HCT116 (cell line): Measurements from ENCODE around the gene SRF. TPM values are rescaled to one million over a fixed set of nuclear protein-coding genes. Genes with fewer than 3 reads are reported as not detected.

Source experiments
- ATAC-seq: fragments of 200-7000 bp; cut with Tn5 transposase; 2 replicates; pipeline ENCODE4 v1.9.1; 2020; ENCODE audit warnings: mild to moderate bottlenecking, moderate library complexity
- BruUV-seq: library from RNA; stranded (reverse); fragments of 400-500 nt; replicated peaks from 2 replicates; lab custom pipeline; 2021; lab: Mats Ljungman, UMichigan
- CTCF ChIA-PET: fragments of 300-600 bp; sonication (Branson Sonifier 250); formaldehyde crosslinking; loops from one replicate; lab custom pipeline; 2021; ENCODE audit warnings: antibody characterized with exemption; lab: Charles Lee
- POLR2A ChIA-PET: fragments of 300-600, 350-600 bp; sonication (Branson Sonifier 250); formaldehyde crosslinking; loops from one replicate; lab custom pipeline; 2021; ENCODE audit warnings: antibody characterized with exemption; lab: Charles Lee
- RAD21 ChIA-PET, 2 experiments: fragments of 300-600 bp; sonication (Branson Sonifier 250); formaldehyde crosslinking; loops; one replicate each; lab custom pipeline; 2023; ENCODE audit warnings: low total read pairs in 2 of 2; ENCODE audit not compliant: uncharacterized antibody in 2 of 2, unreplicated experiment in 2 of 2, low non-redundant PET in 1 of 2; lab: Charles Lee
- DNase-seq: peaks from one replicate; pipeline ENCODE4 v3.0.0-alpha.2; 2010; ENCODE audit warnings: low read depth, low spot score
- H2AFZ ChIP-seq: fragments of 200-600 bp; shearing (Covaris generic), sonication (generic); 2 replicates; pipeline ENCODE4 v1.6.1; 2017; ENCODE audit warnings: low read depth, mixed run types, mixed read lengths, antibody characterized with exemption, low read length; ENCODE audit not compliant: poor library complexity, severe bottlenecking
- H3K27ac ChIP-seq: 2 replicates; pipeline ENCODE4 v1.5.1; 2012; ENCODE audit warnings: low read depth, low read length
- H3K27me3 ChIP-seq: fragments of 200-600 bp; sonication (generic); 2 replicates; pipeline ENCODE4 v1.6.1; 2016; ENCODE audit warnings: mixed run types, low read length, mixed read lengths; ENCODE audit not compliant: insufficient read depth
- H3K36me3 ChIP-seq, 2 experiments: fragments of 200-500 bp in 1 of 2; fragments of 200-600 bp in 1 of 2; sonication (Bioruptor generic) in 1 of 2; sonication (generic) in 1 of 2; 2 replicates each; pipeline versions ENCODE4 v1.5.1 to v1.6.1; 2014 to 2016; ENCODE audit warnings: low read length in 2 of 2, inconsistent platforms in 1 of 2, mixed read lengths in 1 of 2, mixed run types in 1 of 2; ENCODE audit not compliant: insufficient read depth in 2 of 2, control insufficient read depth in 1 of 2
- H3K4me1 ChIP-seq, 2 experiments: fragments of 200-600 bp in 1 of 2; sonication (generic) in 1 of 2; 2 replicates each; pipeline versions ENCODE4 v1.5.1 to v1.6.1; 2012 to 2017; ENCODE audit warnings: low read length in 2 of 2, inconsistent platforms in 1 of 2, mild to moderate bottlenecking in 1 of 2, mixed read lengths in 1 of 2, mixed run types in 1 of 2, moderate library complexity in 1 of 2; ENCODE audit not compliant: insufficient read depth in 2 of 2, control insufficient read depth in 1 of 2
- H3K4me2 ChIP-seq: fragments of 200-600 bp; sonication (generic); 2 replicates; pipeline ENCODE4 v1.6.1; 2017; ENCODE audit warnings: mixed run types, low read length, mixed read lengths
- H3K4me3 ChIP-seq, 2 experiments: fragments of 200-600 bp in 1 of 2; sonication (generic) in 1 of 2; replicated peaks in 1 of 2; 2 replicates each; pipeline ENCODE4 v1.5.1; 2011 to 2016; ENCODE audit warnings: low read length in 2 of 2, control low read depth in 1 of 2, low read depth in 1 of 2, mild to moderate bottlenecking in 1 of 2, mixed read lengths in 1 of 2, mixed run types in 1 of 2
- H3K79me2 ChIP-seq: fragments of 200-600 bp; sonication (generic); 2 replicates; pipeline ENCODE4 v1.6.1; 2017; ENCODE audit warnings: mild to moderate bottlenecking, mixed run types, low read length, moderate library complexity, mixed read lengths; ENCODE audit not compliant: insufficient read depth
- H3K9ac ChIP-seq: fragments of 200-600 bp; sonication (generic); 2 replicates; pipeline ENCODE4 v1.6.1; 2016; ENCODE audit warnings: low read length, mixed read lengths
- H3K9me2 ChIP-seq: fragments of 200-600 bp; sonication (generic), shearing (Covaris generic); 2 replicates; pipeline ENCODE4 v1.6.1; 2017; ENCODE audit warnings: mixed run types, mild to moderate bottlenecking, moderate library complexity; ENCODE audit not compliant: insufficient read depth
- H3K9me3 ChIP-seq, 2 experiments: fragments of 200-500 bp in 1 of 2; fragments of 200-600 bp in 1 of 2; sonication (Bioruptor generic) in 1 of 2; sonication (generic) in 1 of 2; 2 replicates each; pipeline ENCODE4 v1.6.1; 2014 to 2017; ENCODE audit warnings: low read length in 2 of 2, mixed read lengths in 2 of 2, inconsistent platforms in 1 of 2, low read depth in 1 of 2, mild to moderate bottlenecking in 1 of 2, mixed run types in 1 of 2, moderate library complexity in 1 of 2; ENCODE audit not compliant: control insufficient read depth in 1 of 2, insufficient read depth in 1 of 2
- H4K20me1 ChIP-seq: fragments of 200-600 bp; sonication (generic), shearing (Covaris generic); 2 replicates; pipeline ENCODE4 v1.6.1; 2017; ENCODE audit warnings: mixed run types, mild to moderate bottlenecking, moderate library complexity; ENCODE audit not compliant: insufficient read depth
- CBX3 ChIP-seq: IDR thresholded peaks from 2 replicates; pipeline ENCODE4 v1.6.1; 2012; ENCODE audit warnings: low read depth
- CEBPB ChIP-seq: IDR thresholded peaks from 2 replicates; pipeline ENCODE4 v1.6.1; 2012; ENCODE audit warnings: low read depth
- EGR1 ChIP-seq: IDR thresholded peaks from 2 replicates; pipeline ENCODE4 v1.6.1; 2012; ENCODE audit warnings: low read depth
- EZH2 ChIP-seq: fragments of 200-600 bp; sonication (generic); IDR thresholded peaks from 2 replicates; pipeline ENCODE4 v1.6.1; 2017; ENCODE audit warnings: antibody characterized with exemption, mixed run types
- EZH2phosphoT487 ChIP-seq: fragments of 200-600 bp; IDR thresholded peaks from 2 replicates; pipeline ENCODE4 v1.6.1; 2018; ENCODE audit warnings: antibody characterized with exemption, borderline replicate concordance
- FOSL1 ChIP-seq: IDR thresholded peaks from 2 replicates; pipeline ENCODE4 v1.6.1; 2012; ENCODE audit warnings: low read depth
- JUND ChIP-seq: IDR thresholded peaks from 2 replicates; pipeline ENCODE4 v1.6.1; 2012
- POLR2A ChIP-seq: IDR thresholded peaks from 2 replicates; pipeline ENCODE4 v1.7.0; 2011; ENCODE audit warnings: borderline replicate concordance; ENCODE audit not compliant: insufficient read depth, insufficient read length; ENCODE audit errors: extremely low read depth
- POLR2AphosphoS5 ChIP-seq: IDR thresholded peaks from 2 replicates; pipeline ENCODE4 v1.6.1; 2011; ENCODE audit warnings: mild to moderate bottlenecking, low read depth, low read length, moderate library complexity
- SIN3A ChIP-seq: IDR thresholded peaks from 2 replicates; pipeline ENCODE4 v1.6.1; 2012; ENCODE audit warnings: low read depth
- ZNF274 ChIP-seq: fragments of 200-500 bp; sonication (Bioruptor generic); IDR thresholded peaks from 2 replicates; pipeline ENCODE4 v1.6.1; 2014; ENCODE audit warnings: mild to moderate bottlenecking, low read depth, low read length, inconsistent platforms
- intact Hi-C: fragments of 100-400 bp; cut with micrococcal nuclease; formaldehyde crosslinking; loops from 2 replicates; pipeline ENCODE4 v1.10.0; 2022
- total RNA-seq: library from RNA; stranded (reverse); gene quantifications from one replicate; pipeline ENCODE4 v1.2.1, GENCODE V29; 2021; ENCODE audit not compliant: unreplicated experiment
- TF ChIP-seq, protein P1 (sequence below): IDR thresholded peaks from 2 replicates; pipeline ENCODE4 v1.6.1; 2012
- TF ChIP-seq, protein P2 (sequence below): IDR thresholded peaks from 2 replicates; pipeline ENCODE4 v1.6.1; 2012

Gene SRF
- total RNA-seq, 1 experiment from 2014 or later: 28.1 TPM

DNA sequence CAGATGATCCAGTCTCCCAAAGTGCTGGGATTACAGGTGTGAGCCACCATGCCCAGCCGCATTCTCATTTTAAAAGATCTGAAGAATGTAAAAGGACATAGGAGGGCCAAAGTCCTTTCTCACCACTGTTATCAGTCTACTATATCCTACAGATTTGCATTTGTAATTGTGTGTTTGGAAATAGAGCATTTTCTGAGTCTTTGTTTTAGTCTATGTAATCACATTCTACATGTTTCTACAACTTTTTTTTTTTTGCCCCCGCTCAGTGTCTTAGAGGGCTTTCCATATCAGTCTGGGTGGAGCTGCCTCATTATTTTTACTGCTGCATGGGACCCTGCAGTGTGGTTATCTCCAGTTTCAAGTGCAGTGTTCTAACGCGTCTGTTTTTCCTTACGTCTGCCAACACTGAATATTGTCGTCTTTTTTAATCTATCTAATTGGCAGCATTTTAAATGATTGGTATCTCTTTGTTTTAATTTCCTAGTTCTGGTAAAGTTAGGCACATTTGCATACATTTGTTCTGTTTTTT, 18.8 kb downstream of the SRF start:
- Histone ChIP-seq H3K9me3 (no peaks in the 10 kb centered on the region), H3K9ac (no peak overlapping the region), H3K27ac (no peak overlapping the region), H3K4me1 (no peaks in the 10 kb centered on the region), H3K9me2 (no peaks in the 10 kb centered on the region), H3K4me3 (no peak overlapping the region), H4K20me1 (no peaks in the 10 kb centered on the region), H2AFZ (no peak overlapping the region), H3K79me2 (no peaks in the 10 kb centered on the region), H3K27me3 (no peaks in the 10 kb centered on the region), H3K36me3 (peaks cover 0 to 7% of the 10 kb centered on the region in 2 experiments; a peak in 2 of 4 replicates), H3K4me2 (no peak overlapping the region)
- RAD21 ChIA-PET: no interaction called here
- POLR2A ChIA-PET: no interaction called here
- DNase-seq (no peak), ATAC-seq (no peak)
- intact Hi-C loops: no loop called here
- TF ChIP-seq ZNF274 (no peak), SIN3A (no peak), EZH2phosphoT487 (no peak), EGR1 (no peak), CEBPB (no peak), POLR2A (no peak), FOSL1 (no peak), CBX3 (no peak), EZH2 (no peak), JUND (no peak), POLR2AphosphoS5 (no peak)
- TF ChIP-seq, protein P1, sequence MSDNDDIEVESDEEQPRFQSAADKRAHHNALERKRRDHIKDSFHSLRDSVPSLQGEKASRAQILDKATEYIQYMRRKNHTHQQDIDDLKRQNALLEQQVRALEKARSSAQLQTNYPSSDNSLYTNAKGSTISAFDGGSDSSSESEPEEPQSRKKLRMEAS: no peak
- TF ChIP-seq, protein P2, sequence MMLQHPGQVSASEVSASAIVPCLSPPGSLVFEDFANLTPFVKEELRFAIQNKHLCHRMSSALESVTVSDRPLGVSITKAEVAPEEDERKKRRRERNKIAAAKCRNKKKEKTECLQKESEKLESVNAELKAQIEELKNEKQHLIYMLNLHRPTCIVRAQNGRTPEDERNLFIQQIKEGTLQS: no peak
- no TSS peak for BruUV-seq
- CTCF ChIA-PET: no interaction called here

DNA sequence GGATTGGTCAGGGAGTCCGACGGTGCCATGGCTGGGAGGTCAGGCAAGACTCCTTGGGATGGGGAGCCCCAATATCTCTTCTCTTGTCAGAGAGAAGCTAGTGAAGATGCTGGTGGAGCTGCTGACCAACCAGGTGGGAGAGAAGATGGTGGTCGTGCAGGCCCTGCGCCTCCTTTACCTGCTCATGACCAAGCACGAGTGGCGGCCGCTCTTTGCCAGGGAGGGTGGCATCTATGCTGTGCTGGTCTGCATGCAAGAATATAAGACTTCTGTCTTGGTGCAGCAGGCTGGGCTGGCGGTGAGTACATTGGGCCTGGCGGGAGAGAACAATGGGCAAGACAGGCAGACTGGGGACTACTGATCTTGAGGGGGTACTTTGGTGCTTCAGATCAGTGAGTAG, 21.8 kb downstream of the SRF start:
- RAD21 ChIA-PET: no interaction called here
- H3K79me2 ChIP-seq: no peaks in the 10 kb centered on the region
- no peaks in the 10 kb centered on the region for H3K9me3 ChIP-seq
- DNase-seq: no peak
- H3K27ac ChIP-seq: no peak overlapping the region
- BruUV-seq: no TSS peak
- POLR2A ChIA-PET: no interaction called here
- TF ChIP-seq, protein P1: no peak
- no peak overlapping the region for H3K4me2 ChIP-seq
- no peak overlapping the region for H2AFZ ChIP-seq
- no peak overlapping the region for H3K4me3 ChIP-seq
- H3K27me3 ChIP-seq: no peaks in the 10 kb centered on the region
- no peaks in the 10 kb centered on the region for H3K9me2 ChIP-seq
- intact Hi-C loops: no loop called here
- no peak overlapping the region for H3K9ac ChIP-seq
- ATAC-seq: no peak
- no peaks in the 10 kb centered on the region for H4K20me1 ChIP-seq
- no peaks in the 10 kb centered on the region for H3K4me1 ChIP-seq
- CTCF ChIA-PET: no interaction called here
- H3K36me3 ChIP-seq: peaks cover 0 to 7% of the 10 kb centered on the region in 2 experiments; a peak in 2 of 4 replicates
